ENCODE results near the gene RCAN2.

GRCh38 chr6:46510651-46511050 lies 19.4 kb upstream of the RCAN2 start:
- no peak for TF ChIP-seq MXI1 (conservative IDR thresholded peaks at IDR 0.05; ENCODE audit: poor library complexity, severe bottlenecking)
- TF ChIP-seq REST (IDR thresholded peaks at IDR 0.05; ENCODE audit: borderline replicate concordance): no peak
- no peak for TF ChIP-seq CTCF (IDR thresholded peaks at IDR 0.05; ENCODE audit: poor library complexity, severe bottlenecking)
- TF ChIP-seq EZH2 (IDR thresholded peaks at IDR 0.05; ENCODE audit: borderline replicate concordance, insufficient read depth, low read length, poor library complexity, severe bottlenecking): no peak
- TF ChIP-seq TAF1 (IDR thresholded peaks at IDR 0.05; ENCODE audit: low read depth): no peak
- TF ChIP-seq POLR2AphosphoS5 (IDR thresholded peaks at IDR 0.05): no peak
- no peak for TF ChIP-seq RAD21 (conservative IDR thresholded peaks at IDR 0.05)
